Activated T-cell treated with anti-CD3 and anti-CD28 coated beads, Interleukin-2, amount 50 U/mL, for 4 hours (primary cell): ENCODE results near the gene ACD. TPM values are rescaled to one million over a fixed set of nuclear protein-coding genes. Genes with fewer than 3 reads are reported as not detected.
"Not testable (repeated sequence)": the region's sequence is repeated elsewhere in the genome, so short reads cannot be mapped to it uniquely, and the experiment has no call there.

Experiments used
- ATAC-seq, 2 donors: fragments of 200-7000 bp; cut with Tn5 transposase; one replicate each; pipeline ENCODE4 v1.10.0; 2021
- DNase-seq: peaks from one replicate; pipeline ENCODE4 v3.0.0-alpha.2; 2020
- H3K27me3 Mint-ChIP-seq: one replicate; pipeline ENCODE4 v1.8.0; 2021; ENCODE audit warnings: low read depth, mixed read lengths
- H3K36me3 Mint-ChIP-seq: one replicate; pipeline ENCODE4 v1.8.0; 2022; ENCODE audit warnings: mixed read lengths; ENCODE audit not compliant: insufficient read depth
- H3K4me1 Mint-ChIP-seq: one replicate; pipeline ENCODE4 v1.8.0; 2021; ENCODE audit warnings: low read depth, mixed read lengths
- H3K4me3 Mint-ChIP-seq: one replicate; pipeline ENCODE4 v1.8.0; 2021; ENCODE audit warnings: mild to moderate bottlenecking, moderate library complexity, mixed read lengths
- H3K9me3 Mint-ChIP-seq: one replicate; pipeline ENCODE4 v1.8.0; 2021; ENCODE audit warnings: mixed read lengths
- total RNA-seq, 3 donors: library from RNA; stranded (reverse); gene quantifications; one replicate each; pipeline ENCODE4 v1.2.1, GENCODE V29; 2021

Gene ACD
- 10 to 100 TPM; 87.5 to 89.7 (median 89.4) TPM for total RNA-seq

GRCh38 chr16:67659675-67660563 lies at the start of gene ACD:
TSS of gene ACD (minus strand) at chr16:67660260. CDS start at chr16:67660220, 40 bp downstream.
- Mint-ChIP-seq H3K27me3 (no peaks in the 10 kb centered on the region), H3K4me3 (peak within 1 kb of the TSS; percentile 89), H3K36me3 (peaks cover 7% of the 10 kb centered on the region), H3K9me3 (no peaks in the 10 kb centered on the region), H3K4me1 (peaks cover 22% of the 10 kb centered on the region)
- DNase-seq, result peak; percentile 92
- ATAC-seq, result peak; percentile 72 to 75

GRCh38 chr16:67709050-67709449 lies 49.0 kb upstream of the ACD start:
- H3K27me3 Mint-ChIP-seq, result no peaks in the 10 kb centered on the region
- no peak overlapping the region for H3K4me3 Mint-ChIP-seq
- H3K36me3 Mint-ChIP-seq, result peaks cover 5% of the 10 kb centered on the region
- peaks cover 18% of the 10 kb centered on the region for H3K4me1 Mint-ChIP-seq
- DNase-seq (no peak), ATAC-seq (no peak)
- no peaks in the 10 kb centered on the region for H3K9me3 Mint-ChIP-seq

GRCh38 chr16:67708368-67708771 lies 48.3 kb upstream of the ACD start:
- no peak for ATAC-seq
- no peaks in the 10 kb centered on the region for H3K27me3 Mint-ChIP-seq
- no peaks in the 10 kb centered on the region for H3K9me3 Mint-ChIP-seq
- H3K4me3 Mint-ChIP-seq, result no peak overlapping the region
- H3K36me3 Mint-ChIP-seq, result peaks cover 4% of the 10 kb centered on the region
- peaks cover 24% of the 10 kb centered on the region for H3K4me1 Mint-ChIP-seq
- DNase-seq, result no peak

- H3K9me3 Mint-ChIP-seq, result no peaks in the 10 kb centered on the region
- H3K27me3 Mint-ChIP-seq, result no peaks in the 10 kb centered on the region
These were observed 47.7 kb upstream of the ACD start for GRCh38 chr16:67707790-67708189.

GRCh38 chr16:67707210-67707609 lies 47.1 kb upstream of the ACD start:
- ATAC-seq (no peak), DNase-seq (no peak)
- no peaks in the 10 kb centered on the region for H3K9me3 Mint-ChIP-seq
- H3K36me3 Mint-ChIP-seq, result peaks cover 3% of the 10 kb centered on the region
- H3K27me3 Mint-ChIP-seq, result no peaks in the 10 kb centered on the region
- H3K4me1 Mint-ChIP-seq, result peaks cover 26% of the 10 kb centered on the region
- no peak overlapping the region for H3K4me3 Mint-ChIP-seq

More at GRCh38 chr16:67707790-67708189, 47.7 kb upstream of the ACD start:
- Mint-ChIP-seq H3K4me3 (no peak overlapping the region), H3K36me3 (peaks cover 3% of the 10 kb centered on the region), H3K4me1 (peaks cover 26% of the 10 kb centered on the region)
- ATAC-seq (no peak), DNase-seq (no peak)

GRCh38 chr16:67704110-67704509 lies 44.0 kb upstream of the ACD start:
- Mint-ChIP-seq H3K4me3 (no peak overlapping the region), H3K9me3 (no peaks in the 10 kb centered on the region), H3K4me1 (peaks cover 18% of the 10 kb centered on the region), H3K27me3 (no peaks in the 10 kb centered on the region), H3K36me3 (no peaks in the 10 kb centered on the region)
- DNase-seq (no peak), ATAC-seq (no peak)

- Mint-ChIP-seq H3K4me3 (no peak overlapping the region), H3K4me1 (peaks cover 18% of the 10 kb centered on the region), H3K27me3 (no peaks in the 10 kb centered on the region), H3K36me3 (peaks cover 1% of the 10 kb centered on the region), H3K9me3 (no peaks in the 10 kb centered on the region)
- peak; percentile 56 to 65 for ATAC-seq
- DNase-seq, result no peak
These were observed 43.6 kb upstream of the ACD start for GRCh38 chr16:67703626-67704025.

- peaks cover 18% of the 10 kb centered on the region for H3K4me1 Mint-ChIP-seq
- no peak overlapping the region for H3K4me3 Mint-ChIP-seq
- ATAC-seq, result no peak
- DNase-seq, result no peak
- no peaks in the 10 kb centered on the region for H3K27me3 Mint-ChIP-seq
- peaks cover 9% of the 10 kb centered on the region for H3K36me3 Mint-ChIP-seq
- H3K9me3 Mint-ChIP-seq, result no peaks in the 10 kb centered on the region
These were observed 42.1 kb upstream of the ACD start for GRCh38 chr16:67702130-67702529.

- Mint-ChIP-seq H3K4me3 (no peak overlapping the region), H3K4me1 (peaks cover 18% of the 10 kb centered on the region), H3K27me3 (no peaks in the 10 kb centered on the region), H3K9me3 (no peaks in the 10 kb centered on the region), H3K36me3 (peaks cover 9% of the 10 kb centered on the region)
- DNase-seq (no peak), ATAC-seq (no peak)
These were observed 41.4 kb upstream of the ACD start for GRCh38 chr16:67701420-67701819.

- no peak for DNase-seq
- no peak for ATAC-seq
- Mint-ChIP-seq H3K9me3 (no peaks in the 10 kb centered on the region), H3K4me1 (peaks cover 11% of the 10 kb centered on the region), H3K27me3 (no peaks in the 10 kb centered on the region), H3K36me3 (peaks cover 9% of the 10 kb centered on the region), H3K4me3 (no peak overlapping the region)
These were observed 39.2 kb upstream of the ACD start for GRCh38 chr16:67699265-67699664.

- no peak for ATAC-seq
- H3K4me1 Mint-ChIP-seq, result peaks cover 3% of the 10 kb centered on the region
These were observed 37.5 kb upstream of the ACD start for GRCh38 chr16:67697422-67698185.

GRCh38 chr16:67694611-67695010 lies 34.6 kb upstream of the ACD start:
- ATAC-seq, result no peak
- DNase-seq, result no peak
- no peaks in the 10 kb centered on the region for H3K27me3 Mint-ChIP-seq
- H3K4me3 Mint-ChIP-seq, result no peak overlapping the region
- no peaks in the 10 kb centered on the region for H3K9me3 Mint-ChIP-seq
- H3K36me3 Mint-ChIP-seq, result peaks cover 9% of the 10 kb centered on the region
- H3K4me1 Mint-ChIP-seq, result peaks cover 9% of the 10 kb centered on the region

More at GRCh38 chr16:67697422-67698185, 37.5 kb upstream of the ACD start:
- no peak overlapping the region for H3K4me3 Mint-ChIP-seq
- H3K27me3 Mint-ChIP-seq, result no peaks in the 10 kb centered on the region
- peaks cover 9% of the 10 kb centered on the region for H3K36me3 Mint-ChIP-seq
- no peaks in the 10 kb centered on the region for H3K9me3 Mint-ChIP-seq
- DNase-seq, result no peak

GRCh38 chr16:67693517-67694285 lies 33.6 kb upstream of the ACD start:
- H3K36me3 Mint-ChIP-seq, H3K9me3 Mint-ChIP-seq, H3K4me3 Mint-ChIP-seq, H3K27me3 Mint-ChIP-seq, H3K4me1 Mint-ChIP-seq, ATAC-seq, DNase-seq: not testable (repeated sequence)
